ENCODE data around the gene NEU3.

- TF ChIP-seq CTCF (optimal IDR thresholded peaks at IDR 0.05 in 1 of 3, IDR thresholded peaks at IDR 0.05 in 1 of 3, conservative IDR thresholded peaks at IDR 0.05 in 1 of 3; ENCODE audit: extremely low read depth in 1 of 3, insufficient read depth in 2 of 3, low read length in 3 of 3) (no peak), EZH2 (IDR thresholded peaks at IDR 0.05; ENCODE audit: low read length) (no peak)
Measured at GRCh38 chr11:74951226-74951625, 37.5 kb upstream of the NEU3 start.
